Stimulated activated naive CD8-positive, alpha-beta T cell treated with anti-CD3 and anti-CD28 coated beads, Interleukin-15, Interleukin-2, amounts not matched to agents 100 ng/mL and 50 ng/mL, for 24 hours (primary cell): ENCODE measurements around the gene TMEM238L.

ENCODE experiments used
- H3K27ac Mint-ChIP-seq: one replicate; pipeline ENCODE4 v1.8.0; 2021; ENCODE audit warnings: mild to moderate bottlenecking, mixed read lengths
- H3K27me3 Mint-ChIP-seq: one replicate; pipeline ENCODE4 v1.8.0; 2021; ENCODE audit warnings: mixed read lengths
- H3K36me3 Mint-ChIP-seq: one replicate; pipeline ENCODE4 v1.8.0; 2021; ENCODE audit warnings: low read depth, mixed read lengths
- H3K4me1 Mint-ChIP-seq: one replicate; pipeline ENCODE4 v1.8.0; 2021; ENCODE audit warnings: low read depth, mixed read lengths
- H3K4me3 Mint-ChIP-seq: one replicate; pipeline ENCODE4 v1.8.0; 2021; ENCODE audit warnings: mild to moderate bottlenecking, mixed read lengths
- H3K9me3 Mint-ChIP-seq: one replicate; pipeline ENCODE4 v1.8.0; 2021; ENCODE audit warnings: mixed read lengths

The TMEM238L gene

GRCh38 chr17:10752696-10753095 lies 51.2 kb downstream of the TMEM238L start:
- H3K27ac Mint-ChIP-seq: no peak overlapping the region
- no peaks in the 10 kb centered on the region for H3K4me1 Mint-ChIP-seq
- H3K4me3 Mint-ChIP-seq: no peak overlapping the region
- H3K27me3 Mint-ChIP-seq: no peaks in the 10 kb centered on the region
- no peaks in the 10 kb centered on the region for H3K36me3 Mint-ChIP-seq
- H3K9me3 Mint-ChIP-seq: no peaks in the 10 kb centered on the region

DNA sequence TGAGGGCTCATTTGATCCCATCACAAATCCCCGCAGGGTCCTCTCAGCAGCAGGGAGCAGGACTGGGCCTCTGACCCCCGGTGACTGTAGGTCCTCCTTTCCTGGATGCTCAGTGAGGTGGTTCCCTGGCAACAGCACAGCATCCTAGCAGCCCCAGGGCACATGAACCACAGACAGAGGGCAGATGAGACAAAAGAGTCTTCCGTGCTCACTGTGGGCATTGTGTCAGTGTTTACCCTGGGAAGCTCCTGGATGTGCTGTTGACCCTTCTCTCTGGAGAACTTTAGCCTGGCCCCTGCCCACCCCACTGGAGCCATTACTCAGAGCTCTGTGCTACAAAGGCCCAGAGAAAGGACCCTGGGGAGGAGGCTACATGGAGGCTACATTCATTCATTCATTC lies 52.3 kb downstream of the TMEM238L start:
- Mint-ChIP-seq H3K36me3 (no peaks in the 10 kb centered on the region), H3K27ac (no peak overlapping the region), H3K9me3 (no peaks in the 10 kb centered on the region), H3K4me1 (no peaks in the 10 kb centered on the region), H3K27me3 (no peaks in the 10 kb centered on the region), H3K4me3 (no peak overlapping the region)

- no peaks in the 10 kb centered on the region for H3K4me1 Mint-ChIP-seq
- H3K36me3 Mint-ChIP-seq: no peaks in the 10 kb centered on the region
- H3K27ac Mint-ChIP-seq: no peak overlapping the region
- H3K9me3 Mint-ChIP-seq: no peaks in the 10 kb centered on the region
- H3K4me3 Mint-ChIP-seq: no peak overlapping the region
- H3K27me3 Mint-ChIP-seq: no peaks in the 10 kb centered on the region
Observed at GRCh38 chr17:10750210-10750609, 53.7 kb downstream of the TMEM238L start.

DNA sequence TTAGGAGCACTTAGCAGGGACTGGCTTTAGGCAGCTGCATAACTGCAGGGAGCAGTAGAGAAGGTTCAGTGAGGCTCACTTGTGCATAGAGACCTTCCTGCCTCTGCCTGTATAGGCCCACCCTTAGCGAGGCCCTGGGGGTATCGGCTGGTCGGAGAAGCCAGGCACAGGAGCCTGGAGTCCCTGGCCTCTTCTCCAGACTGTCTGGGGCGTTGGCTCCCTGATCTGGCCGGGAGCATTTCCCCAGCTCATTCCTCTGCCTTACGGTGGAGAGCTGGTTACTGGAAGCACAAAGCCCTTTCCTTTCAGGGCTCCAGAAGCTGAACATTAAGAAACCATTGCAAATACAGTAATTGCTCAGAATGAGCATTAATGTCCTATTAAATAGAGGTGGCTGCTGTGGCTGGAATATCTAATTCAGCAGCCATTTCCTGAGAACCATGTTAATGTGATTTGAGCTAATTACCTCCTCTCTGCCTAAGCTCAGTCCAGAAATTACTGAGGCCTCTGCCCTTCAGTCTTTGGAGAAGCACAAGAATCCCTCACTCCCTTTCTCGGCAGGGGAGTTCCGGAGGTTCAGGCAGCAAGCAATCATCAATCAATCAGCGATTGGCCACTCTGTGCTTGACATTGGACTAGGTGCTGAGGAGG lies 55.2 kb downstream of the TMEM238L start:
- no peaks in the 10 kb centered on the region for H3K27me3 Mint-ChIP-seq
- no peaks in the 10 kb centered on the region for H3K36me3 Mint-ChIP-seq
- H3K4me3 Mint-ChIP-seq: no peak overlapping the region
- no peaks in the 10 kb centered on the region for H3K9me3 Mint-ChIP-seq
- H3K4me1 Mint-ChIP-seq: peaks cover 9% of the 10 kb centered on the region
- no peak overlapping the region for H3K27ac Mint-ChIP-seq

- no peak overlapping the region for H3K27ac Mint-ChIP-seq
- no peak overlapping the region for H3K4me3 Mint-ChIP-seq
- H3K9me3 Mint-ChIP-seq: no peaks in the 10 kb centered on the region
- H3K4me1 Mint-ChIP-seq: peaks cover 9% of the 10 kb centered on the region
- H3K36me3 Mint-ChIP-seq: no peaks in the 10 kb centered on the region
- no peaks in the 10 kb centered on the region for H3K27me3 Mint-ChIP-seq
Observed at GRCh38 chr17:10745231-10745630, 58.7 kb downstream of the TMEM238L start.
